HepG2 (cell line): ENCODE measurements around the gene BMP2K. TPM values are rescaled to one million over a fixed set of nuclear protein-coding genes. Genes with fewer than 3 reads are reported as not detected.

Source experiments
- ATAC-seq: fragments of 200-7000 bp; cut with Tn5 transposase; 3 replicates; pipeline ENCODE4 v1.9.1; 2020; ENCODE audit warnings: mild to moderate bottlenecking, moderate library complexity
- BruUV-seq: library from RNA; stranded (reverse); fragments of 400-500 nt; replicated peaks from 2 replicates; lab custom pipeline; 2021; lab: Mats Ljungman, UMichigan
- CTCF ChIA-PET: fragments of 300-600 bp; formaldehyde crosslinking; extraction: SDS; loops from one replicate; lab custom pipeline; 2021; ENCODE audit warnings: low total read pairs, inconsistent platforms, low intra/inter-chr PET ratio; lab: Yijun Ruan, JAX
- POLR2A ChIA-PET: fragments of 350-600 bp; sonication (Branson Sonifier 250); formaldehyde crosslinking; loops from one replicate; lab custom pipeline; 2020; ENCODE audit warnings: antibody characterized with exemption, inconsistent platforms; lab: Yijun Ruan, JAX
- DNase-seq: peaks from one replicate; pipeline ENCODE4 v3.0.0-alpha.2; 2015; ENCODE audit warnings: low spot score
- FAIRE-seq: peaks from 3 replicates; lab custom pipeline; 2011; peaks lifted over from hg19 to GRCh38; lab: Jason Lieb, UNC
- H2AFZ ChIP-seq: one replicate; pipeline ENCODE4 v1.6.1; 2011; ENCODE audit warnings: low read length, inconsistent platforms
- H3K27ac ChIP-seq: fragments of 300-600 bp; 3 replicates; pipeline ENCODE4 v1.8.0; 2011; ENCODE audit warnings: mixed run types, mild to moderate bottlenecking, mixed read lengths, low read length, inconsistent platforms; ENCODE audit not compliant: insufficient read depth; ENCODE audit errors: extremely low read length
- H3K27me3 ChIP-seq, 2 experiments: fragments of 200-600 bp in 1 of 2; 2 replicates in 1 of 2; 3 replicates in 1 of 2; pipeline versions ENCODE4 v1.6.0 to v1.8.0; 2011; ENCODE audit warnings: low read length in 2 of 2, mild to moderate bottlenecking in 2 of 2, moderate library complexity in 2 of 2, inconsistent platforms in 1 of 2; ENCODE audit not compliant: insufficient read depth in 2 of 2, control insufficient read depth in 1 of 2
- H3K36me3 ChIP-seq, 2 experiments: fragments of 200-600 bp in 1 of 2; replicated peaks in 1 of 2; 2 replicates in 1 of 2; 3 replicates in 1 of 2; pipeline versions ENCODE4 v1.5.1 to v1.8.0; 2011; ENCODE audit warnings: low read length in 2 of 2, inconsistent platforms in 1 of 2; ENCODE audit not compliant: insufficient read depth in 2 of 2, control insufficient read depth in 1 of 2
- H3K4me1 ChIP-seq: 2 replicates; pipeline ENCODE4 v1.5.1; 2012; ENCODE audit warnings: low read length, inconsistent platforms; ENCODE audit not compliant: insufficient read depth
- H3K4me2 ChIP-seq: 2 replicates; pipeline ENCODE4 v1.6.0; 2011; ENCODE audit warnings: low read depth, low read length, inconsistent platforms
- H3K4me3 ChIP-seq, 3 experiments: fragments of 200-600 bp in 1 of 3; sonication (generic), shearing (Covaris generic) in 1 of 3; replicated peaks in 1 of 3; 2 replicates each; pipeline ENCODE4 v1.5.1; 2011 to 2016; ENCODE audit warnings: low read length in 3 of 3, inconsistent platforms in 2 of 3, low read depth in 2 of 3, mild to moderate bottlenecking in 2 of 3, control low read depth in 1 of 3, mixed read lengths in 1 of 3; ENCODE audit not compliant: insufficient read depth in 1 of 3
- H3K79me2 ChIP-seq: one replicate; pipeline ENCODE4 v1.6.1; 2011; ENCODE audit warnings: low read length, inconsistent platforms; ENCODE audit not compliant: insufficient read depth
- H3K9ac ChIP-seq: 2 replicates; pipeline ENCODE4 v1.6.0; 2011; ENCODE audit warnings: mild to moderate bottlenecking, low read depth, low read length, inconsistent platforms; ENCODE audit not compliant: insufficient read depth
- H3K9me3 ChIP-seq: 2 replicates; pipeline ENCODE4 v1.5.1; 2012; ENCODE audit warnings: mild to moderate bottlenecking, low read length
- H4K20me1 ChIP-seq: 2 replicates; pipeline ENCODE4 v1.6.0; 2011; ENCODE audit warnings: inconsistent platforms, mild to moderate bottlenecking, low read length, moderate library complexity; ENCODE audit not compliant: insufficient read depth
- CENPX ChIP-seq: sonication (generic); formaldehyde crosslinking; IDR thresholded peaks from 2 replicates; pipeline ENCODE4 v1.9.0; 2021; ENCODE audit warnings: mild to moderate bottlenecking, missing genetic modification reagents, moderate library complexity
- PTBP1 ChIP-seq: fragments of 200-400 bp; formaldehyde crosslinking; IDR thresholded peaks from 2 replicates; pipeline ENCODE4 v1.6.1; 2018; ENCODE audit warnings: low read length, low read depth; ENCODE audit not compliant: poor library complexity, severe bottlenecking
- ZNF337 ChIP-seq: sonication (generic); formaldehyde crosslinking; IDR thresholded peaks from 2 replicates; pipeline ENCODE4 v1.5.1; 2020; ENCODE audit warnings: missing genetic modification reagents, low read depth, mild to moderate bottlenecking, borderline replicate concordance
- ZNF484 ChIP-seq: sonication (generic); formaldehyde crosslinking; IDR thresholded peaks from 2 replicates; pipeline ENCODE4 v1.5.1; 2020; ENCODE audit warnings: mild to moderate bottlenecking, low read depth, missing genetic modification reagents, borderline replicate concordance
- ZNF577 ChIP-seq: sonication (generic); formaldehyde crosslinking; IDR thresholded peaks from 2 replicates; pipeline ENCODE4 v1.4.0; 2020; ENCODE audit warnings: mild to moderate bottlenecking, low read depth, missing genetic modification reagents, borderline replicate concordance
- ZNF629 ChIP-seq: sonication (generic); formaldehyde crosslinking; conservative IDR thresholded peaks from 2 replicates; pipeline ENCODE4 v1.5.0; 2020; ENCODE audit warnings: missing genetic modification reagents
- ZNF891 ChIP-seq: sonication (generic); formaldehyde crosslinking; IDR thresholded peaks from 2 replicates; pipeline ENCODE4 v1.5.0; 2020; ENCODE audit warnings: mild to moderate bottlenecking, missing genetic modification reagents
- in situ Hi-C: cut with HindIII; loops from 2 replicates; pipeline ENCODE4 v1.10.0; 2017; ENCODE audit warnings: low pct_unique_long_range_greater_than_20kb; ENCODE audit not compliant: extremely low pct_ligation_motif_present
- intact Hi-C: fragments of 100-400 bp; cut with micrococcal nuclease; formaldehyde crosslinking; loops from one replicate; pipeline ENCODE4 v1.10.0; 2022; ENCODE audit not compliant: unreplicated experiment
- polyA plus RNA-seq, 8 experiments: library from polyadenylated mRNA; depleted of rRNA in 3 of 8; stranded (reverse) in 7 of 8; unstranded in 1 of 8; fragments of >200 nt; fragmentation: Illumina TruSeq in 4 of 8; extraction: Trizol in 4 of 8; gene quantifications; 2 replicates each; pipeline versions ENCODE4 v1.2.1 to v1.2.3, GENCODE V29; 2011 to 2016; ENCODE audit warnings: low read depth in 4 of 8, missing spikeins in 1 of 8, mixed read lengths in 1 of 8; ENCODE audit not compliant: insufficient read depth in 1 of 8
- total RNA-seq, 5 experiments: library from RNA; depleted of rRNA; stranded (reverse); fragments of >200 nt; fragmentation: Illumina TruSeq; extraction: Trizol; gene quantifications; 2 replicates each; pipeline ENCODE4 v1.2.3, GENCODE V29; 2016; ENCODE audit warnings: low read depth in 1 of 5
- TF ChIP-seq, protein P1 (sequence below): sonication (generic); formaldehyde crosslinking; IDR thresholded peaks from 2 replicates; pipeline ENCODE4 v1.5.1; 2020; ENCODE audit warnings: mild to moderate bottlenecking, missing genetic modification reagents, borderline replicate concordance
- TF ChIP-seq, protein P2 (sequence below): sonication (generic); formaldehyde crosslinking; IDR thresholded peaks from 2 replicates; pipeline ENCODE4 v1.4.0; 2020; ENCODE audit warnings: mild to moderate bottlenecking, missing genetic modification reagents

Gene BMP2K
- total and polyA plus RNA-seq, 2 of the 13 experiments (the other 11 are each of a cell fraction or from before 2014, with no cell fraction given) = 8.6 to 15.2 TPM

DNA sequence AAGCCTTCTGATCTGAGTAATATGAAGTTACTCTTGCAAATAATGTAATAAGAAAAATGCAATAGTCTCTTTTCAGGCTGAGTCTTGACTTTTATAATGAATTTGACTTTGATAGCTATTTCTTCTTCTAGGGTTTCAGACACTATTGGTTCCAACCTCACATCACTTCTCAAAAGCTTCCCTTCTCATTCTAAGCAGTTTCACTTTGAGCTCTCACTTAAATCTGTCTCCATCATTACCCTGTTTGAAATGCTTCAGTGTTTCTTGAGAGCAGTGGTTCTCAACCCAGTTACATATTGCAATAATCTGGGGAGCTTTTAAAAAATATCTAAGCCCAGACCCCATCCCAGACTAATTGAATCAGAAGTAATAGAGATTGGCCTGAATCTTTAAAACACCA lies 40.5 kb upstream of the BMP2K start:
- CTCF ChIA-PET = no interaction called here
- no peak for ATAC-seq
- BruUV-seq = no TSS peak
- Histone ChIP-seq H4K20me1 (no peaks in the 10 kb centered on the region), H3K27me3 (no peaks in the 10 kb centered on the region), H3K36me3 (no peaks in the 10 kb centered on the region), H3K4me2 (no peak overlapping the region)
- TF ChIP-seq ZNF484 (CRISPR knock-in tag) (no peak), ZNF629 (CRISPR knock-in tag) (no peak), CENPX (CRISPR knock-in tag) (no peak), PTBP1 (no peak), ZNF891 (CRISPR knock-in tag) (no peak), ZNF337 (CRISPR knock-in tag) (no peak), ZNF577 (CRISPR knock-in tag) (no peak)
- TF ChIP-seq, protein P1, sequence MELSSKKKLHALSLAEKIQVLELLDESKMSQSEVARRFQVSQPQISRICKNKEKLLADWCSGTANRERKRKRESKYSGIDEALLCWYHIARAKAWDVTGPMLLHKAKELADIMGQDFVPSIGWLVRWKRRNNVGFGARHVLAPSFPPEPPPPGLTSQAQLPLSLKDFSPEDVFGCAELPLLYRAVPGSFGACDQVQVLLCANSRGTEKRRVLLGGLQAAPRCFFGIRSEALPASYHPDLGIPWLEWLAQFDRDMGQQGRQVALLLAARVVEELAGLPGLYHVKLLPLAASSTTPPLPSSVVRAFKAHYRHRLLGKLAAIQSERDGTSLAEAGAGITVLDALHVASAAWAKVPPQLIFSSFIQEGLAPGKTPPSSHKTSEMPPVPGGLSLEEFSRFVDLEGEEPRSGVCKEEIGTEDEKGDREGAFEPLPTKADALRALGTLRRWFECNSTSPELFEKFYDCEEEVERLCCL (CRISPR knock-in tag) = no peak
- TF ChIP-seq, protein P2, sequence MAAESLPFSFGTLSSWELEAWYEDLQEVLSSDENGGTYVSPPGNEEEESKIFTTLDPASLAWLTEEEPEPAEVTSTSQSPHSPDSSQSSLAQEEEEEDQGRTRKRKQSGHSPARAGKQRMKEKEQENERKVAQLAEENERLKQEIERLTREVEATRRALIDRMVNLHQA (CRISPR knock-in tag) = no peak
- TF ChIP-seq, all 625 proteins: peak for 0
- FAIRE-seq (no peak), DNase-seq (no peak)
- H3K9ac ChIP-seq = no peak overlapping the region
- no peak overlapping the region for H3K4me3 ChIP-seq
- H3K9me3 ChIP-seq = no peaks in the 10 kb centered on the region
- H3K79me2 ChIP-seq = no peaks in the 10 kb centered on the region
- H2AFZ ChIP-seq = no peak overlapping the region
- H3K27ac ChIP-seq = no peak overlapping the region
- in situ Hi-C loops (no loop called here), intact Hi-C loops (no loop called here)
- H3K4me1 ChIP-seq = peaks cover 9% of the 10 kb centered on the region
- POLR2A ChIA-PET = no interaction called here
